K562 (cell line): ENCODE results near the gene SIX6. TPM values are rescaled to one million over a fixed set of nuclear protein-coding genes. Genes with fewer than 3 reads are reported as not detected.
A peak's percentile ranks its signal among the peaks of the same experiment; 100 is the strongest.

Experiments
- CCNT2 ChIP-seq: IDR thresholded peaks from 2 replicates; pipeline ENCODE4 v1.6.1; 2011; ENCODE audit warnings: borderline replicate concordance, low read depth, mild to moderate bottlenecking, moderate library complexity, mixed read lengths, low read length; ENCODE audit not compliant: insufficient read length; ENCODE audit errors: extremely low read depth
- EP300 ChIP-seq: IDR thresholded peaks from 2 replicates; pipeline ENCODE4 v1.6.1; 2012; ENCODE audit warnings: low read length, improper control_type of control experiment
- ETV1 ChIP-seq: fragments of 450-650 bp; conservative IDR thresholded peaks from 2 replicates; pipeline ENCODE4 v1.6.1; 2016; ENCODE audit warnings: missing genetic modification characterization, control low read depth, low read depth, missing compliant biosample characterization
- HMG20A ChIP-seq: fragments of 450-650 bp; formaldehyde crosslinking; conservative IDR thresholded peaks from 2 replicates; pipeline ENCODE4 v1.4.0; 2020; ENCODE audit warnings: mild to moderate bottlenecking, mixed read lengths
- HMG20B ChIP-seq: fragments of 250-450 bp; sonication (Bioruptor Pico); IDR thresholded peaks from 2 replicates; pipeline ENCODE4 v1.5.0; 2021; ENCODE audit warnings: mild to moderate bottlenecking
- HNRNPL ChIP-seq: fragments of 200-400 bp; formaldehyde crosslinking; IDR thresholded peaks from 2 replicates; pipeline ENCODE4 v1.6.1; 2017; ENCODE audit warnings: low read depth, mild to moderate bottlenecking, low read length
- HOMEZ ChIP-seq: fragments of 250-450 bp; sonication (Bioruptor Pico); IDR thresholded peaks from 2 replicates; pipeline ENCODE4 v1.4.0; 2020; ENCODE audit warnings: mild to moderate bottlenecking, moderate library complexity
- KDM5B ChIP-seq: fragments of 200-600 bp; sonication (generic); IDR thresholded peaks from 2 replicates; pipeline ENCODE4 v1.6.1; 2012; ENCODE audit warnings: low read depth, mild to moderate bottlenecking, moderate library complexity, low read length, control low read depth, inconsistent platforms; ENCODE audit not compliant: insufficient replicate concordance
- KLF6 ChIP-seq: fragments of 250-450 bp; sonication (Bioruptor Pico); IDR thresholded peaks from 2 replicates; pipeline ENCODE4 v1.4.0; 2020; ENCODE audit warnings: mild to moderate bottlenecking, moderate library complexity, borderline replicate concordance
- LEF1 ChIP-seq: fragments of 450-650 bp; IDR thresholded peaks from 2 replicates; pipeline ENCODE4 v1.6.1; 2016; ENCODE audit warnings: mild to moderate bottlenecking
- MTA1 ChIP-seq: fragments of 450-650 bp; IDR thresholded peaks from 2 replicates; pipeline ENCODE4 v1.6.1; 2017; ENCODE audit warnings: borderline replicate concordance
- RNF2 ChIP-seq: sonication (generic); IDR thresholded peaks from 2 replicates; pipeline ENCODE4 v1.6.1; 2016
- SMC3 ChIP-seq: conservative IDR thresholded peaks from 2 replicates; pipeline ENCODE4 v1.6.1; 2011; ENCODE audit warnings: low read depth, low read length, improper control_type of control experiment; ENCODE audit not compliant: insufficient read depth
- VEZF1 ChIP-seq: fragments of 200-800 bp; sonication (Bioruptor generic); IDR thresholded peaks from 2 replicates; pipeline ENCODE4 v1.6.1; 2017; ENCODE audit warnings: missing genetic modification characterization, missing compliant biosample characterization
- XRCC4 ChIP-seq: IDR thresholded peaks from one replicate; pipeline ENCODE4 v1.6.1; 2011; ENCODE audit not compliant: insufficient read depth, insufficient read length; ENCODE audit errors: extremely low read depth
- ZC3H4 ChIP-seq: sonication (generic); formaldehyde crosslinking; IDR thresholded peaks from 2 replicates; pipeline ENCODE4 v1.9.0; 2021; ENCODE audit warnings: missing genetic modification reagents, borderline replicate concordance
- ZNF24 ChIP-seq: fragments of 450-650 bp; IDR thresholded peaks from 2 replicates; pipeline ENCODE4 v1.6.1; 2016
- ZNF3 ChIP-seq: fragments of 250-450 bp; sonication (Bioruptor Pico); IDR thresholded peaks from 2 replicates; pipeline ENCODE4 v1.5.0; 2021; ENCODE audit warnings: mild to moderate bottlenecking, moderate library complexity
- ZNF436 ChIP-seq: fragments of 250-450, 450-650 bp; sonication (Bioruptor Pico); formaldehyde crosslinking; IDR thresholded peaks from 2 replicates; pipeline ENCODE4 v1.7.0; 2020; ENCODE audit warnings: mild to moderate bottlenecking
- ZNF445 ChIP-seq: fragments of 250-450 bp; sonication (Bioruptor Pico); IDR thresholded peaks from 2 replicates; pipeline ENCODE4 v1.4.0; 2020; ENCODE audit warnings: low read depth, mild to moderate bottlenecking, moderate library complexity
- ZNF609 ChIP-seq: sonication (generic); formaldehyde crosslinking; IDR thresholded peaks from 2 replicates; pipeline ENCODE4 v1.8.1; 2023; ENCODE audit warnings: missing genetic modification reagents, mild to moderate bottlenecking, borderline replicate concordance
- ZZZ3 ChIP-seq: fragments of 450-650 bp; IDR thresholded peaks from 2 replicates; pipeline ENCODE4 v1.6.1; 2016; ENCODE audit warnings: antibody characterized with exemption, mild to moderate bottlenecking, moderate library complexity
- polyA plus RNA-seq, 8 experiments: library from polyadenylated mRNA; depleted of rRNA in 4 of 8; stranded (reverse) in 5 of 8; unstranded in 3 of 8; fragments of >200 nt; fragmentation: Nextera tagmentation in 2 of 8; fragmentation: Illumina TruSeq in 1 of 8; extraction: Ambion mirVana in 2 of 8; extraction: Trizol in 1 of 8; gene quantifications; 2 replicates each; pipeline versions ENCODE4 v1.2.1 to v1.2.3, GENCODE V29; 2011 to 2014; ENCODE audit warnings: inconsistent platforms in 1 of 8, missing spikeins in 1 of 8
- total RNA-seq, 7 experiments: library from RNA; depleted of rRNA in 6 of 7; stranded (reverse); fragments of >200 nt in 6 of 7; fragmentation: Illumina TruSeq in 2 of 7; extraction: Trizol in 2 of 7; gene quantifications; 2 replicates each; pipeline versions ENCODE4 v1.2.1 to v1.2.3, GENCODE V29; 2011 to 2021; ENCODE audit warnings: low replicate concordance in 1 of 7

Gene SIX6
- total and polyA plus RNA-seq, 9 of the 15 experiments (the other 6 are each of a cell fraction or from before 2014, with no cell fraction given): not detected

- TF ChIP-seq HMG20A (no peak), ZC3H4 (CRISPR knock-in tag) (no peak), KDM5B (peak; percentile 44), RNF2 (peak; percentile 71; the same call in 1 of the 2 replicates), VEZF1 (peak; percentile 69), HNRNPL (0 out of 2 replicates have a peak, but pooled peaks have one; percentile 15), ZNF609 (no peak), CCNT2 (peak; percentile 42), ETV1 (tag) (no peak), ZNF436 (CRISPR knock-in tag) (no peak), SMC3 (no peak), ZNF24 (no peak), XRCC4 (no peak), KLF6 (no peak), ZNF445 (CRISPR knock-in tag) (no peak), LEF1 (no peak), ZZZ3 (0 out of 2 replicates have a peak, but pooled peaks have one; percentile 41), MTA1 (no peak), HMG20B (no peak), ZNF3 (no peak), HOMEZ (CRISPR knock-in tag) (no peak), EP300 (0 out of 2 replicates have a peak, but pooled peaks have one; percentile 24)
These were observed 23.2 kb upstream of the SIX6 start, which contains the start of gene C14orf39 (continued) for GRCh38 chr14:60485598-60486251.
